H9 (cell line): Measurements from ENCODE around the gene LHPP. TPM values are rescaled to one million over a fixed set of nuclear protein-coding genes. Genes with fewer than 3 reads are reported as not detected.

Experiments
- DNase-seq: peaks from one replicate; pipeline ENCODE4 v3.0.0-alpha.2; 2017
- H2AFZ ChIP-seq: one replicate; pipeline ENCODE4 v1.6.1; 2013; ENCODE audit warnings: mild to moderate bottlenecking, low read length, control low read depth, moderate library complexity
- H2AK5ac ChIP-seq: 2 replicates; pipeline ENCODE4 v1.6.1; 2013; ENCODE audit warnings: low read length, control low read depth, mixed read lengths; ENCODE audit not compliant: insufficient read length
- H2BK120ac ChIP-seq: one replicate; pipeline ENCODE4 v1.6.1; 2013; ENCODE audit warnings: low read depth, mild to moderate bottlenecking, low read length, control low read depth, inconsistent platforms; ENCODE audit not compliant: poor library complexity, severe bottlenecking
- H2BK12ac ChIP-seq: 2 replicates; pipeline ENCODE4 v1.6.1; 2013; ENCODE audit warnings: low read length, control low read depth, mixed read lengths, low read depth; ENCODE audit not compliant: insufficient read length
- H2BK15ac ChIP-seq: 2 replicates; pipeline ENCODE4 v1.6.1; 2013; ENCODE audit warnings: low read depth, low read length, control low read depth
- H2BK20ac ChIP-seq: one replicate; pipeline ENCODE4 v1.6.1; 2013; ENCODE audit warnings: low read depth, mild to moderate bottlenecking, low read length, control low read depth, inconsistent platforms; ENCODE audit not compliant: poor library complexity, severe bottlenecking
- H2BK5ac ChIP-seq: 2 replicates; pipeline ENCODE4 v1.6.1; 2013; ENCODE audit warnings: low read length, control low read depth, mixed read lengths; ENCODE audit not compliant: insufficient read length
- H3K14ac ChIP-seq: 2 replicates; pipeline ENCODE4 v1.6.1; 2013; ENCODE audit warnings: low read length, control low read depth; ENCODE audit not compliant: insufficient read depth
- H3K18ac ChIP-seq: 2 replicates; pipeline ENCODE4 v1.6.1; 2013; ENCODE audit warnings: low read depth, mild to moderate bottlenecking, mixed read lengths, low read length, control low read depth; ENCODE audit not compliant: insufficient read length
- H3K23ac ChIP-seq: 2 replicates; pipeline ENCODE4 v1.6.1; 2013; ENCODE audit warnings: low read length, control low read depth, mixed read lengths, low read depth; ENCODE audit not compliant: insufficient read length
- H3K23me2 ChIP-seq: 2 replicates; pipeline ENCODE4 v1.6.1; 2013; ENCODE audit warnings: low read depth, mild to moderate bottlenecking, mixed read lengths, low read length, control low read depth; ENCODE audit not compliant: insufficient read length, poor library complexity, severe bottlenecking
- H3K27ac ChIP-seq: 2 replicates; pipeline ENCODE4 v1.5.1; 2013; ENCODE audit warnings: low read length, control low read depth, mixed read lengths, low read depth; ENCODE audit not compliant: insufficient read length
- H3K27me3 ChIP-seq: 2 replicates; pipeline ENCODE4 v1.6.1; 2013; ENCODE audit warnings: low read length, control low read depth, inconsistent platforms; ENCODE audit not compliant: insufficient read depth
- H3K4ac ChIP-seq: 2 replicates; pipeline ENCODE4 v1.6.1; 2013; ENCODE audit warnings: low read depth, mild to moderate bottlenecking, control low read depth, inconsistent platforms, low read length, moderate library complexity
- H3K4me1 ChIP-seq: 2 replicates; pipeline ENCODE4 v1.6.1; 2013; ENCODE audit warnings: low read length, control low read depth, inconsistent platforms; ENCODE audit not compliant: insufficient read depth
- H3K4me2 ChIP-seq: 2 replicates; pipeline ENCODE4 v1.6.1; 2013; ENCODE audit warnings: low read length, control low read depth, mixed read lengths; ENCODE audit not compliant: insufficient read length, insufficient read depth
- H3K56ac ChIP-seq: 2 replicates; pipeline ENCODE4 v1.6.1; 2013; ENCODE audit warnings: low read depth, mild to moderate bottlenecking, mixed read lengths, low read length, control low read depth; ENCODE audit not compliant: insufficient read length
- H3K79me1 ChIP-seq: 2 replicates; pipeline ENCODE4 v1.6.1; 2013; ENCODE audit warnings: low read depth, mild to moderate bottlenecking, moderate library complexity, low read length, control low read depth, inconsistent platforms; ENCODE audit not compliant: insufficient read depth, poor library complexity, severe bottlenecking
- H3K79me2 ChIP-seq: 2 replicates; pipeline ENCODE4 v1.6.1; 2013; ENCODE audit warnings: low read length, control low read depth, inconsistent platforms; ENCODE audit not compliant: insufficient read depth
- H3K9ac ChIP-seq: 2 replicates; pipeline ENCODE4 v1.6.1; 2013; ENCODE audit warnings: low read length, control low read depth, mixed read lengths; ENCODE audit not compliant: insufficient read length; ENCODE audit errors: extremely low read depth
- H3K9me3 ChIP-seq: one replicate; pipeline ENCODE4 v1.6.1; 2013; ENCODE audit warnings: low read depth, low read length, inconsistent platforms; ENCODE audit not compliant: control insufficient read depth
- H3T11ph ChIP-seq: one replicate; pipeline ENCODE4 v1.6.1; 2013; ENCODE audit warnings: mild to moderate bottlenecking, low read length, control low read depth, inconsistent platforms
- H4K20me1 ChIP-seq: one replicate; pipeline ENCODE4 v1.6.1; 2013; ENCODE audit not compliant: control insufficient read depth, insufficient read length, insufficient read depth
- H4K5ac ChIP-seq: 2 replicates; pipeline ENCODE4 v1.6.1; 2013; ENCODE audit warnings: low read depth, mild to moderate bottlenecking, mixed read lengths, low read length, control low read depth; ENCODE audit not compliant: insufficient read length
- H4K8ac ChIP-seq: replicated peaks from 2 replicates; pipeline ENCODE4 v1.6.1; 2013; ENCODE audit warnings: low read length, control low read depth, mixed read lengths, low read depth; ENCODE audit not compliant: insufficient read length
- H4K91ac ChIP-seq: 2 replicates; pipeline ENCODE4 v1.6.1; 2013; ENCODE audit warnings: low read depth, mild to moderate bottlenecking, moderate library complexity, mixed read lengths, low read length, control low read depth; ENCODE audit not compliant: insufficient read length
- H3K27ac Mint-ChIP-seq, 3 experiments: 2 replicates in 2 of 3; 3 replicates in 1 of 3; pipeline ENCODE4 v1.8.0; 2020 to 2021; ENCODE audit warnings: mixed read lengths in 3 of 3, mild to moderate bottlenecking in 1 of 3, moderate library complexity in 1 of 3
- H3K27me3 Mint-ChIP-seq: 2 replicates; pipeline ENCODE4 v1.8.0; 2021; ENCODE audit warnings: low read depth, mild to moderate bottlenecking, moderate library complexity, mixed read lengths
- H3K36me3 Mint-ChIP-seq, 3 experiments: 2 replicates in 2 of 3; 3 replicates in 1 of 3; pipeline ENCODE4 v1.8.0; 2020 to 2021; ENCODE audit warnings: low read depth in 3 of 3, mixed read lengths in 3 of 3; ENCODE audit not compliant: insufficient read depth in 1 of 3
- H3K4me1 Mint-ChIP-seq, 2 experiments: 2 replicates each; pipeline ENCODE4 v1.8.0; 2020; ENCODE audit warnings: mixed read lengths in 2 of 2
- H3K4me3 Mint-ChIP-seq, 2 experiments: 2 replicates in 1 of 2; 3 replicates in 1 of 2; pipeline ENCODE4 v1.8.0; 2020 to 2021; ENCODE audit warnings: mild to moderate bottlenecking in 2 of 2, mixed read lengths in 2 of 2, moderate library complexity in 1 of 2
- H3K9me3 Mint-ChIP-seq, 2 experiments: 2 replicates in 1 of 2; 3 replicates in 1 of 2; pipeline ENCODE4 v1.8.0; 2020; ENCODE audit warnings: mild to moderate bottlenecking in 2 of 2, mixed read lengths in 2 of 2, moderate library complexity in 1 of 2
- CTCF ChIP-seq: fragments of 200-600 bp; sonication (generic); conservative IDR thresholded peaks from 3 replicates; pipeline ENCODE4 v1.8.0; 2021; ENCODE audit warnings: antibody characterized with exemption, mild to moderate bottlenecking
- WGBS: extraction: QIAGEN DNeasy Blood & Tissue Kit; methylation state at CpG from one replicate; pipeline ENCODE4 v1.1.7; 2013; ENCODE audit warnings: missing lambda C conversion rate, low lambda C conversion rate, mixed read lengths; ENCODE audit not compliant: insufficient read length; ENCODE audit errors: extremely low coverage; 5-methylcytosine and 5-hydroxymethylcytosine counted together
- total RNA-seq: library from RNA; stranded (reverse); gene quantifications from 2 replicates; pipeline ENCODE4 v1.2.1, GENCODE V29; 2021

LHPP gene
- total RNA-seq, 1 experiment from 2014 or later: 29.6 TPM

- no CpG with 5 or more reads among the region's 3 CpGs for WGBS
- no peak overlapping the region for H3K23ac ChIP-seq
- H3K27me3 ChIP-seq: no peaks in the 10 kb centered on the region
- H3K4ac ChIP-seq: no peak overlapping the region
- H2BK15ac ChIP-seq: no peak overlapping the region
- Mint-ChIP-seq H3K9me3 (peaks cover 12 to 16% of the 10 kb centered on the region in 2 experiments), H3K4me1 (peaks cover 16 to 22% of the 10 kb centered on the region in 2 experiments), H3K27me3 (no peaks in the 10 kb centered on the region; the same call in 1 of the 2 replicates), H3K4me3 (no peak overlapping the region), H3K36me3 (peaks cover 23 to 26% (median 24%) of the 10 kb centered on the region in 3 experiments), H3K27ac (no peak overlapping the region)
- no peak overlapping the region for H3K56ac ChIP-seq
- no peak overlapping the region for H2AFZ ChIP-seq
- no peak overlapping the region for H3K18ac ChIP-seq
- no peaks in the 10 kb centered on the region for H3K4me1 ChIP-seq
- H3K79me1 ChIP-seq: no peaks in the 10 kb centered on the region
- no peak overlapping the region for H3K27ac ChIP-seq
- H3K23me2 ChIP-seq: no peaks in the 10 kb centered on the region
- DNase-seq: no peak
- no peak overlapping the region for H2BK120ac ChIP-seq
- no peak overlapping the region for H2AK5ac ChIP-seq
- H4K91ac ChIP-seq: no peak overlapping the region
- H3K4me2 ChIP-seq: no peak overlapping the region
- H3K9ac ChIP-seq: no peak overlapping the region
- H3K14ac ChIP-seq: no peak overlapping the region
- H4K5ac ChIP-seq: no peak overlapping the region
- H4K8ac ChIP-seq: no peak overlapping the region
- H3K9me3 ChIP-seq: peaks cover 6% of the 10 kb centered on the region
- no peak overlapping the region for H2BK5ac ChIP-seq
- H3K79me2 ChIP-seq: no peaks in the 10 kb centered on the region
- no peak overlapping the region for H3T11ph ChIP-seq
- H2BK12ac ChIP-seq: no peak overlapping the region
- no peak for TF ChIP-seq CTCF
- no peaks in the 10 kb centered on the region for H4K20me1 ChIP-seq
- H2BK20ac ChIP-seq: no peak overlapping the region
Measured at GRCh38 chr10:124500757-124501156, 39.1 kb downstream of the LHPP start.
